ENCODE measurements around the gene MDP1. TPM values are rescaled to one million over a fixed set of nuclear protein-coding genes. Genes with fewer than 3 reads are reported as not detected.
A peak's percentile ranks its signal among the peaks of the same experiment; 100 is the strongest.

MDP1 gene
- total RNA-seq, 1 experiment from 2014 or later: 18.8 TPM

- H3K4me2 ChIP-seq (ENCODE audit: insufficient read depth, insufficient read length, low read length): no peak overlapping the region
- no peaks in the 10 kb centered on the region for H3K23me2 ChIP-seq (ENCODE audit: insufficient read length, low read depth, low read length, poor library complexity, severe bottlenecking)
- no peak for DNase-seq
- WGBS (ENCODE audit: extremely low coverage, insufficient read length, low lambda C conversion rate): no CpG with 5 or more reads among the region's 5 CpGs
- H3K9ac ChIP-seq (ENCODE audit: extremely low read depth, insufficient read length, low read length): no peak overlapping the region
- H3K4me1 ChIP-seq (ENCODE audit: insufficient read depth, low read length): peaks cover 5% of the 10 kb centered on the region; the same call in 1 of the 2 replicates
- H3K9me3 ChIP-seq (ENCODE audit: control insufficient read depth, low read depth, low read length): no peaks in the 10 kb centered on the region
- no peaks in the 10 kb centered on the region for H3K27me3 Mint-ChIP-seq (ENCODE audit: low read depth)
- no peak overlapping the region for H3K27ac ChIP-seq (ENCODE audit: insufficient read length, low read depth, low read length)
- H2BK20ac ChIP-seq (ENCODE audit: low read depth, low read length, poor library complexity, severe bottlenecking): no peak overlapping the region
- no peak overlapping the region for H2AK5ac ChIP-seq (ENCODE audit: insufficient read length, low read length)
- no peak overlapping the region for H3K14ac ChIP-seq (ENCODE audit: insufficient read depth, low read length)
- no peaks in the 10 kb centered on the region for H3K79me1 ChIP-seq (ENCODE audit: insufficient read depth, low read depth, low read length, poor library complexity, severe bottlenecking)
- no peaks in the 10 kb centered on the region for H4K20me1 ChIP-seq (ENCODE audit: control insufficient read depth, insufficient read depth, insufficient read length)
- H2BK5ac ChIP-seq (ENCODE audit: insufficient read length, low read length): no peak overlapping the region
- no peak overlapping the region for H3K4ac ChIP-seq (ENCODE audit: low read depth, low read length)
- H2BK120ac ChIP-seq (ENCODE audit: low read depth, low read length, poor library complexity, severe bottlenecking): no peak overlapping the region
- TF ChIP-seq CTCF (conservative IDR thresholded peaks at IDR 0.05): no peak
- H3K79me2 ChIP-seq (ENCODE audit: insufficient read depth, low read length): no peaks in the 10 kb centered on the region
- no peak overlapping the region for H4K91ac ChIP-seq (ENCODE audit: insufficient read length, low read depth, low read length)
- H3K27ac Mint-ChIP-seq: peak overlapping the region in 2 of 3 experiments; percentile 75 to 90; a peak in 2 of 7 replicates
- H3K23ac ChIP-seq (ENCODE audit: insufficient read length, low read depth, low read length): no peak overlapping the region
- peaks cover 0 to 6% of the 10 kb centered on the region in 2 experiments for H3K9me3 Mint-ChIP-seq
- H4K5ac ChIP-seq (ENCODE audit: insufficient read length, low read depth, low read length): no peak overlapping the region
- no peaks in the 10 kb centered on the region for H3K27me3 ChIP-seq (ENCODE audit: insufficient read depth, low read length)
- no peak overlapping the region for H3K4me3 Mint-ChIP-seq
- H3T11ph ChIP-seq (ENCODE audit: low read length): no peak overlapping the region
- no peak overlapping the region for H4K8ac ChIP-seq (replicated peaks; ENCODE audit: insufficient read length, low read depth, low read length)
- no peak overlapping the region for H2BK15ac ChIP-seq (ENCODE audit: low read depth, low read length)
- H3K56ac ChIP-seq (ENCODE audit: insufficient read length, low read depth, low read length): no peak overlapping the region
- peaks cover 45 to 80% (median 73%) of the 10 kb centered on the region in 3 experiments for H3K36me3 Mint-ChIP-seq (ENCODE audit: insufficient read depth in 1 of 3, low read depth in 3 of 3)
- H2AFZ ChIP-seq (ENCODE audit: low read length): no peak overlapping the region
- H3K18ac ChIP-seq (ENCODE audit: insufficient read length, low read depth, low read length): no peak overlapping the region
- peaks cover 19 to 22% of the 10 kb centered on the region in 2 experiments for H3K4me1 Mint-ChIP-seq
- no peak overlapping the region for H2BK12ac ChIP-seq (ENCODE audit: insufficient read length, low read depth, low read length)
These were observed 8.7 kb downstream of the MDP1 start for GRCh38 chr14:24207104-24207551.
